NT2/D1 (cell line): ENCODE measurements around the gene TM4SF5.

Experiments used
- SUZ12 ChIP-seq: IDR thresholded peaks from 2 replicates; pipeline ENCODE4 v1.6.1; 2011; ENCODE audit not compliant: insufficient read length, insufficient read depth; ENCODE audit errors: extremely low read depth
- YY1 ChIP-seq: IDR thresholded peaks from 2 replicates; pipeline ENCODE4 v1.6.1; 2011; ENCODE audit not compliant: insufficient read length, insufficient read depth
- ZNF274 ChIP-seq: IDR thresholded peaks from 2 replicates; pipeline ENCODE4 v1.6.1; 2011; ENCODE audit warnings: mild to moderate bottlenecking, low read depth, low read length

DNA sequence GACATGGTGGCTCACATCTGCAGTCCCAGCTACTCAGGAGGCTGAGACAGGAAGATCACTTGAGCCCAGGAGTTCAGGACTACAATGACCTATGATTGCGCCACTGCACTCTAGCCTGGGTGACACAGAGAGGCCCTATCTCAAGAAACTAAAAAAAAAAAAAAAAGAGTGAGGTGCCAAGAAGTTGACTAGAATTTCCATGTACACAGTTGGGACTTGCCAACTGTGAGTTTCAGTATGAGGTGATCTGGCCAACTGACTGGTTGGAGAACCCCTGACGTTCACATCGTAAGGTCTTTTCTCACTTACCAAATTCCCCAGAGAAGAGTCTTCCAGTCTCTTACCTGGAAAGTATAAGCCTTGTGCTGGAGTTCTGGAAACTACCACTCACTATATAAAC is 43.6 kb upstream of the TM4SF5 start:
- TF ChIP-seq SUZ12 (no peak), ZNF274 (no peak), YY1 (no peak)
